Measurements from ENCODE around the gene GIPC3. TPM values are rescaled to one million over a fixed set of nuclear protein-coding genes. Genes with fewer than 3 reads are reported as not detected.

GIPC3 gene
- total and polyA plus RNA-seq, 2 of the 8 experiments (the other 6 are each of a cell fraction or from before 2014, with no cell fraction given): 1.0 to 1.2 TPM

- H4K5ac ChIP-seq (ENCODE audit: insufficient read length, low read depth, low read length): no peak overlapping the region
- no peaks in the 10 kb centered on the region for H3K9me3 ChIP-seq (ENCODE audit: insufficient read depth in 2 of 2, low read depth in 1 of 2, low read length in 1 of 2)
- DNase-seq (ENCODE audit: low read depth in 1 of 2, low spot score in 2 of 2): no peak
- no peak overlapping the region for H3K4ac ChIP-seq (replicated peaks; ENCODE audit: insufficient read length, low read depth, low read length)
- TF ChIP-seq SUZ12 (IDR thresholded peaks at IDR 0.05; ENCODE audit: low read length) (no peak), EP300 (IDR thresholded peaks at IDR 0.05; ENCODE audit: borderline replicate concordance in 1 of 2, low read depth in 2 of 2, low read length in 2 of 2) (no peak), KDM1A (IDR thresholded peaks at IDR 0.05; ENCODE audit: borderline replicate concordance, low read length) (no peak)
- H3K23me2 ChIP-seq (ENCODE audit: low read depth, low read length): peaks cover 2% of the 10 kb centered on the region
- 90% methylated on average over 9 of the region's 9 CpGs; no CpG with 5 or more reads in 1 of the 2 experiments for WGBS, 2 experiments (ENCODE audit: extremely low coverage in 1 of 2, insufficient coverage in 1 of 2, insufficient read length in 1 of 2, insufficient replicate concordance in 2 of 2, low coverage in 1 of 2, low lambda C conversion rate in 2 of 2, missing lambda C conversion rate in 1 of 2)
- H3K56ac ChIP-seq (replicated peaks; ENCODE audit: insufficient read length, low read depth, low read length): no peak overlapping the region
- no peak overlapping the region for H2AFZ ChIP-seq (ENCODE audit: low read length)
- H3K9ac ChIP-seq (replicated peaks in 1 of 4; ENCODE audit: extremely low read depth in 1 of 4, low read depth in 3 of 4, low read length in 3 of 4): no peak overlapping the region
- peaks cover 13 to 31% of the 10 kb centered on the region in 2 experiments for H4K20me1 ChIP-seq (replicated peaks in 1 of 2; ENCODE audit: control insufficient read depth in 1 of 2, insufficient read depth in 2 of 2, low read length in 2 of 2)
- no peak overlapping the region for H2BK15ac ChIP-seq (ENCODE audit: low read length)
- H3K36me3 ChIP-seq (ENCODE audit: control insufficient read depth in 2 of 4, insufficient read depth in 4 of 4, low read length in 3 of 4): peaks cover 0 to 5% (median 1%) of the 10 kb centered on the region in 4 experiments; a peak in 1 of 8 replicates
- no peak for FAIRE-seq
- no peak overlapping the region for H3K14ac ChIP-seq (ENCODE audit: insufficient read length)
- H2AK5ac ChIP-seq (ENCODE audit: low read depth, low read length): no peak overlapping the region
- no peak overlapping the region for H4K8ac ChIP-seq (ENCODE audit: extremely low read depth, insufficient read depth, low read length)
- H3K18ac ChIP-seq (ENCODE audit: extremely low read depth, low read length): no peak overlapping the region
- H3K4me2 ChIP-seq (ENCODE audit: insufficient read depth in 1 of 2, low read depth in 2 of 2, low read length in 2 of 2): no peak overlapping the region
- no peak overlapping the region for H3K4me3 ChIP-seq (ENCODE audit: extremely low read depth in 1 of 4, insufficient read depth in 2 of 4, low read depth in 3 of 4, low read length in 4 of 4)
- H3K79me1 ChIP-seq (ENCODE audit: low read depth, low read length): peaks cover 7% of the 10 kb centered on the region
- H2BK12ac ChIP-seq (ENCODE audit: low read depth, low read length): no peak overlapping the region
- H3K79me2 ChIP-seq (ENCODE audit: control insufficient read depth in 1 of 2, insufficient read depth in 2 of 2, low read length in 2 of 2): peaks cover 0 to 7% of the 10 kb centered on the region in 2 experiments; a peak in 1 of 4 replicates
- no peak overlapping the region for H2BK20ac ChIP-seq (ENCODE audit: low read length)
- no peak overlapping the region for H2BK120ac ChIP-seq (replicated peaks; ENCODE audit: low read depth, low read length)
- H3K27me3 ChIP-seq (replicated peaks in 1 of 4; ENCODE audit: control insufficient read depth in 3 of 4, extremely low read depth in 1 of 4, insufficient read depth in 3 of 4, low read length in 3 of 4): peaks cover 0 to 7% (median 6%) of the 10 kb centered on the region in 4 experiments; a peak in 4 of 7 replicates
- no peak overlapping the region for H3K27ac ChIP-seq (ENCODE audit: low read depth, low read length)
- no peak overlapping the region for H3K23ac ChIP-seq (ENCODE audit: insufficient read length)
- ChIA-PET POLR2A (ENCODE audit: partially characterized antibody) (no interaction called here), CTCF (ENCODE audit: partially characterized antibody) (interaction anchor here (0.8 to 2.5 kb wide), 5 partner anchors 13 to 190 kb away, joined by 3 to 7 read pairs (median 4); no protein-coding TSS in a partner anchor)
- H2BK5ac ChIP-seq (ENCODE audit: low read depth, low read length): no peak overlapping the region
- H4K91ac ChIP-seq (replicated peaks; ENCODE audit: insufficient read length, low read length): no peak overlapping the region
- H3K4me1 ChIP-seq (replicated peaks in 1 of 4; ENCODE audit: control insufficient read depth in 3 of 4, insufficient read depth in 4 of 4, low read length in 3 of 4): peaks cover 0 to 8% (median 5%) of the 10 kb centered on the region in 4 experiments; a peak in 4 of 7 replicates
Observed at GRCh38 chr19:3551792-3552095, 33.5 kb upstream of the GIPC3 start.
